ENCODE data around the gene RALGPS1.

GRCh38 chr9:127050152-127050551, 135.6 kb downstream of the RALGPS1 start:
- TF ChIP-seq POLR2A (IDR thresholded peaks at IDR 0.05) (no peak), CTCF (IDR thresholded peaks at IDR 0.05 in 8 of 11, conservative IDR thresholded peaks at IDR 0.05 in 3 of 11) (no peak)
